HG03442 (cell line): Measurements from ENCODE around the gene TRNP1.

Experiments used
- ATAC-seq: cut with Tn5 transposase; IDR thresholded peaks from one replicate; pipeline ENCODE4 v1.9.1; 2021; ENCODE audit warnings: mild to moderate bottlenecking, moderate library complexity; ENCODE audit not compliant: unreplicated experiment

TRNP1 gene

DNA sequence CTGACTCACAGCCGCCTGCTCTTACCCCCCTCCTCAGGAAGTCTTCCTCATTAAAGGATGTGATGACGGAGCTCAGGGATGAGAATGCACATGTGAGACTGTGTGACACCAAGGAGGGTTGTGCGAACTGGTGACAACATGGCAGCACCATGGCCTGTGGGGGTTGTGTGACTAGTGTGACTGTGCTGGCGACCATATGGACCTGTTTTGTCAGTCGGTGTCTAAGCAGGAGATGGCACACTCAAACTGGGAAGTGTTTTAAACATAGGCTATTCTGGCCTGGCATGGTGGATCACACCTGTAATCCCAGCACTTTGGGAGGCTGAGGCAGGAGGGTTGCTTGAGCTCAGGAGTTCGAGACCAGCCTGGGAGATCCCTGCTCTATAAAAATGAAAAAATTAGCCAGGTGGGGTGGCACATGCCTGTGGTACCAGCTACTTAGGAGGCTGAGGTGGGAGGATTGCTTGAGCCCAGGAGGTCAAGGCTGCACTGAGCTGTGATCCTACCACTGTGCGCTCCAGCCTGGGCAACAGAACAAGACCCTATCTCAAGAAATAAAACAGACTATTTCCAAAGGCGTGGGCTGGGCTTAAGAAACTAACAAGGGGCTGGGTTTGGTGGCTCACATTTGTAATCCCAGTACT lies 7.4 kb downstream of the TRNP1 start:
- ATAC-seq: no peak

DNA sequence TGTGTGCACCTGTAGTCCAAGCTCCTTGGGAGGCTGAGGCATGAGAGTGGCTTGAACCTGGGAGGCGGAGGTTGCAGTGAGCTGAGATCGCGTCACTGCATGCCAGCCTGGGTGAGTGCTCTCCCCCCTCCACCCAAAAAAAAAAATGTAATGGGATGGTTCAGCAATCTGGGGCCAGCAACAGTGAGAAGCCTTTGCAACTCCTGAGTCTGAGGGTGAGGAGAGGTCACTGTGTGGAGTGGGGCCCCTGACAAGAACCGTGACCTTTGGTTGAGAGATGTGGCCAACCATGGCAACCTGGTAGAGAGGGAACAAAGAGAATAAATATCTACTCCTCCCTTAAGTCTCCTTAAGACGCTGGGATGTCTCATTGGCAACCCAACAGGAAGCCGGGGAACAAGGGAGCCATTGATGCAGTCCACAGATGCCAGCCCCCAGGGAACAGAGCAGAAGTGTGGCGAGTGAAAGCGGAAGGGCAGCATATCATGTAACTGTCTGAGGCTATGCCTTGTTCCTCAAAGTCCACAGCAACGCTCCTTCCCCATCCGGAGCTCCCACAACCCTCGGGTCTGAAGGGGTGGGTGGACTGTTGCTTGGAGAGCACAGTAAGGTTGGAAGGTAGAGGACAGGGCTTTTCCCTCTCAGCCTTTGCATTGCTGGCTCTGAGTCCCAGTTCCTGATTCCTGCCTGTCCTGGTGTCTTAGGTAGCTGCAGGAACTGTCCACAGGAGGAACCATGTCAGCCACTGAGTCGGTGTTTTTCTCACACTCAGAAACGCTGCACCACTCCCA lies 8.3 kb downstream of the TRNP1 start:
- ATAC-seq: no peak

DNA sequence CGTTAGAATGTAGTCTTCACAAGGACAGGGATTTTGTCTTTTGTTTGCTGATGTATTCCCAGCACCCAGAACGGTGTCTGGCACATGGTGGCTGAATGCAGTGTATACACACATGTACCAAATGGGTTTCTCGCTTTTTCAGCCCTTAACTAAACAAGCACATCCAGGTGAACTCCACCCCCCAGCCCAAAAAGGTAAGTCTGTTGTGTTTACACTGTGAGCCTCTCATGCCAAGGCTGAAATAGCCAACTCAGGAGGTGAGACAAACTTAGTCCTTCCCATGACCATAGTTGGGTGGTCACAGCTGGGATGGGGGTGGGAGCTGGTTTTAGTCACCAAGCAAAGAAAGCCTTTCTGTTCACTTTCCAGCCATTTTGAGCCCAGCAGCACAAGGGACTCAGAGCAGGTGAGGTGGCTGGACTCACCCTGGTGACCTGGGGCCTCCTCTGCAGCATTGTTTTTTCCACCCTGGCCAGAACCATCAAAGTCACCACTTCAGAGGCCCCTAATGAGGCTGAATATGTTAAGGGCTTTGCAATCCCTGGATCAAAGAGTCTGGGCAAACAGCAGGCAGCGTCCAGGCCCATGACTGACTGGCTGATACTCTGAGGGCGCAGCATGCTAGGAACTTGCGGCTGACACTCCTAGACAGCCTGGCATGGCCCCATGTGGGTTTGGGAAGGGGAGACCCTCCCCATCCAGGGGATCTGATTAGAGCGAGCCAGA lies 10.4 kb downstream of the TRNP1 start:
- no peak for ATAC-seq

DNA sequence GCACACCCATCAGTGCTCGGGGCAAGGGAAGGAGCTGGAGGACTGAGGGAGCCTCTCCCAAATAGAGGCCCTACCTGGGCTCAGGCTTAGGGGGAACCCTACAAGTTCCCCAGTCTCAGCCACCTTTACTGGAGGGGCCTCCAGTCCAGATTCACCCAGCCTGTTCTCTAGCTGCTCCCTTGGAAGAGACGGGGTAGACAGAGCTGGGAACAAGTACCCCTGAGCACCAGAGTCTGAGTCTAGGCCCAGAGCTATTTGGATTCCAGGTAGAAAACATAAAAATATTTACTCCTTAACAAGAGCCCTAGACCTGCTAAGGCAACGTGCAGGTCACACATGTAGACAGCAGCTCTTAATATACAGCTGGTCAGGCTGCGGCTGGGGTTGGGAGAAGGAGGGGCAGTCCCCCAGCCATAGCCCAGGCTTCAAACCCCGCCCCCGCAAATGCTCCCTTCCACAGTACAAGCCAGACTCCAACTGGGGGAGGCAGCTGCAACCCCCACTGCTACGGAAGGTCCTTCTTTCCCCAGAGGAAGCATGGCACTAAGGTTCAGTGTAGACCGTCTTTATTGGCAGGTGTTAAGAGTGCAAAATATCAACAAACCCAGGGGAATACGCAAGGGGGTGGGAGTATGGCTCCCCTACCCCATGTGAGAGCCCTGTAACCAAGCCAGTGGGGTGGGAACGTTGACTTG lies 11.1 kb downstream of the TRNP1 start:
- ATAC-seq: no peak

GRCh38 chr1:27005166-27005530 lies 11.7 kb downstream of the TRNP1 start:
- no peak for ATAC-seq

GRCh38 chr1:27005648-27006496 lies 12.4 kb downstream of the TRNP1 start:
- ATAC-seq: no peak

GRCh38 chr1:27006683-27007082 lies 13.2 kb downstream of the TRNP1 start:
- no peak for ATAC-seq

GRCh38 chr1:27007909-27008582 lies 14.6 kb downstream of the TRNP1 start:
- no peak for ATAC-seq

GRCh38 chr1:27009601-27010197 lies 16.2 kb downstream of the TRNP1 start:
- ATAC-seq: no peak

- ATAC-seq: no peak
Observed at GRCh38 chr1:27010226-27010994, 16.9 kb downstream of the TRNP1 start.

- no peak for ATAC-seq
Observed at GRCh38 chr1:27011058-27011764, 17.7 kb downstream of the TRNP1 start.

DNA sequence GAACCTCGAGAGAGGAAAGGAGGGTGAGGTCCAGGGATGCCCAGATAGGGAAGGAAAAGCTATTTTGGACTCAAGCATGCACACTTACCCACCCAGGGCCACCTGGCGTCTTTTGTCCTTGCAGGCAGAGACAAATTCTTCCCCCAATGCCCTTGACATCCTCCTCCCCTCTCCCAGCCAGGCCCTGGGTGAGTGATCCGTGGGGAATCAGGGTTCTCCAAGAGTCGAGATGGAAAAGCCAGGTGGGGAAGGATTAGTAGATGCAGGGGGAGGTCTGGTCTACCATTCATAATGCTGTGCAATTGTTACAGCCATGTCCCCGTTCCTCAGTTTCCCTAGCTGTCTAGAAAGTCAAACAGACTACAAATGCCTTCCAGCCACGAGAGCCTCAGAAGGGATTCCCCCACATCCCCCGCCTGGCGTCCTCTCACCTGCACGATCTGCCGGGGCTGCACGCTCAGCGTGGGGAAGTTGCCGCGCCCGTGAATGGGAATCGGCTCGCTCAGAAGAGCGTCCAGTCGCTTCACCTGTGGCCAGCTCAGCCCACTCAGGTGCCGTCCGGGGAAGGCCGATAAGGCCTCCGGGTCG lies 18.6 kb downstream of the TRNP1 start:
- no peak for ATAC-seq

DNA sequence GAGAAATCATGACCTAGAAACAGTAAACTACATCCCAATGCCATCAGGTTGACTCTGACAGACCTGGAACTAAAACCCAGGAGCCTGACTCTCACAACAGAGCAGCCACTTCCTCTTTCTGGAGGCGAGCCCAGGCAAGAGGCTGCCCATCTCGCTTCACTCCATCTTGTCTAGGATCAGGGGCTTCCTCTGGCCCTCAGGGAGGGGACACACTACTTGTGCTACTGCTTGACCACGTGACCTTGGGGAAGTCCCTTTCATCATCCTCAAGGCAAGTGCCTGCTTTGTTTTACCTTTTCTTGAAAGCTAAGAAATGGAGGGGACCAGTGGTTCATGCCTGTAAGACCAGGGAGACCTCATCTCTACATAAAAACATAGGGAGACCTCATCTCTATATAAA lies 21.8 kb downstream of the TRNP1 start:
- ATAC-seq: no peak

DNA sequence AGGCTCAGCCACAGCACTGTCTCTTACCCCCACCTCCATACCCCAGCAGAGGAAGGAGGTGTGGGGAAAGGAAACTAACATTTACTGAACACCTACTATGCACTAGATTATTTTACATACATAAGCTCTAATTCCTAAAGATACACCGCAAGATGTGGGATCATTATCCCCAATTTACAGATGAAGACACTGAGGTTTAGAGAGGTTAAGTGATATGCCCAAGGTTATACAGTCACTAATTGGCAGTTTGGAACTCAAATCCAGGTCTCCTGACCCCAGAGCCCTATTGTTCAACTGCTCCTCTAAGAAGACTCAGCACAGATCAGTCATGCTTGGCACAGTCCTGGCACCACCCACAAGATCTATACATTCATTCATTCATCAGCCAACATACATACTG lies 22.9 kb downstream of the TRNP1 start:
- no peak for ATAC-seq

DNA sequence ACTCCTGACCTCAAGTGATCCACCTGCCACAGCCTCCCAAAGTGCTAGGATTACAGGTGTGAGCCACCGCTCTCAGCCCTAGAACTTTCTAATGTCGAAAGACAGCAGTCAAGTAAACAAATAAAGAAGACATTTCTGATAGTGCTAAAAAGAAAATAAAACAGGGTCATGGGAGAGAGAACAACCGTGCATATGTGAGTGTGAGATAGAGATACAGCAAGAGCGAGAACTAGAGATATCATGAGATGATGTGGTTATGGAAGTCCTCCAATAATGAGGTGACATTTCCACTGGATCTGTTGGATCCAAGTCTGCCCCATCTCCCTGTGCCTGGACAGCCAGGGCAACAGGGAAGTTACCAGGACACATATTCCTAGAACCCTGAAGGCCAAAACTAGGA lies 23.7 kb downstream of the TRNP1 start:
- ATAC-seq: no peak

- no peak for ATAC-seq
Observed at GRCh38 chr1:27018316-27018715, 24.8 kb downstream of the TRNP1 start.

GRCh38 chr1:27021354-27022031 lies 28.0 kb downstream of the TRNP1 start:
- ATAC-seq: no peak
